ENCODE results near the gene MOB3B.

The MOB3B gene

DNA sequence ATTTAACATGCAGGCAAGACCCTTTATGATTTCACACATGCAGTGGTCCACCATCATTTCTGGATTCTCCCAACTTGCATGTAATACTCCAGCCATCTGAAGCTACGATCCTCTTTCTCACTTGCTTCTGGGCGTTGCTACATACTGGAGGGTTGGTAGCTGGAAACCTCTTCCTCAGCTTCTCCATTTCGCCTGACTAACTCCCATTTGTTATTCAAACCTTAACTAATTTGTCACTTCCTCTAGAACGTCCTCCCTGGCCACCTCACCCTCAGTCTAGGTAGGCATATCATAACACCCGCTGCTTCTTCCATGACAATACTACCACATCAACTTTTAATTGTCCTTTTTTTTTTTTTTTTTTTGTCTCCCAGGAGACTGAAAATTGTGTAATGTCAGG lies 160.0 kb downstream of the MOB3B start:
- ChIA-PET POLR2A (no interaction called here), CTCF (no interaction called here)
- Histone ChIP-seq H3K9me3 (ENCODE audit: control insufficient read depth, insufficient read depth, low read depth, low read length) (no peaks in the 10 kb centered on the region), H3K36me3 (ENCODE audit: control insufficient read depth in 2 of 2, insufficient read depth in 1 of 2, low read length in 2 of 2) (no peaks in the 10 kb centered on the region), H3K4me1 (ENCODE audit: control insufficient read depth, insufficient read depth, low read length) (peaks cover 29% of the 10 kb centered on the region), H3K27ac (ENCODE audit: extremely low read depth, low read depth, low read length) (no peak overlapping the region), H3K4me3 (ENCODE audit: low read depth, low read length) (no peak overlapping the region)
- TF ChIP-seq ZNF266 (tag by site-specific recombination; IDR thresholded peaks at IDR 0.05; ENCODE audit: low read depth) = no peak
- no peak for TF ChIP-seq ZNF701 (tag by site-specific recombination; IDR thresholded peaks at IDR 0.05)
- no peak for TF ChIP-seq HOXA7 (CRISPR knock-in tag; IDR thresholded peaks at IDR 0.05; ENCODE audit: borderline replicate concordance)
- no peak for TF ChIP-seq ZNF549 (tag by site-specific recombination; IDR thresholded peaks at IDR 0.05)
- TF ChIP-seq ZNF221 (tag by site-specific recombination; IDR thresholded peaks at IDR 0.05; ENCODE audit: borderline replicate concordance) = no peak
- TF ChIP-seq, protein P1, sequence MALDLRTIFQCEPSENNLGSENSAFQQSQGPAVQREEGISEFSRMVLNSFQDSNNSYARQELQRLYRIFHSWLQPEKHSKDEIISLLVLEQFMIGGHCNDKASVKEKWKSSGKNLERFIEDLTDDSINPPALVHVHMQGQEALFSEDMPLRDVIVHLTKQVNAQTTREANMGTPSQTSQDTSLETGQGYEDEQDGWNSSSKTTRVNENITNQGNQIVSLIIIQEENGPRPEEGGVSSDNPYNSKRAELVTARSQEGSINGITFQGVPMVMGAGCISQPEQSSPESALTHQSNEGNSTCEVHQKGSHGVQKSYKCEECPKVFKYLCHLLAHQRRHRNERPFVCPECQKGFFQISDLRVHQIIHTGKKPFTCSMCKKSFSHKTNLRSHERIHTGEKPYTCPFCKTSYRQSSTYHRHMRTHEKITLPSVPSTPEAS (tag by site-specific recombination; IDR thresholded peaks at IDR 0.05) = no peak
- TF ChIP-seq ZNF2 (tag by site-specific recombination; IDR thresholded peaks at IDR 0.05) = no peak
- no peak for TF ChIP-seq ZFHX2 (tag by site-specific recombination; conservative IDR thresholded peaks at IDR 0.05)
- no peak for TF ChIP-seq PRDM6 (tag by site-specific recombination; IDR thresholded peaks at IDR 0.05)
- TF ChIP-seq BCL11A (tag by site-specific recombination; IDR thresholded peaks at IDR 0.05; ENCODE audit: low read depth) = no peak
- TF ChIP-seq, protein P2, sequence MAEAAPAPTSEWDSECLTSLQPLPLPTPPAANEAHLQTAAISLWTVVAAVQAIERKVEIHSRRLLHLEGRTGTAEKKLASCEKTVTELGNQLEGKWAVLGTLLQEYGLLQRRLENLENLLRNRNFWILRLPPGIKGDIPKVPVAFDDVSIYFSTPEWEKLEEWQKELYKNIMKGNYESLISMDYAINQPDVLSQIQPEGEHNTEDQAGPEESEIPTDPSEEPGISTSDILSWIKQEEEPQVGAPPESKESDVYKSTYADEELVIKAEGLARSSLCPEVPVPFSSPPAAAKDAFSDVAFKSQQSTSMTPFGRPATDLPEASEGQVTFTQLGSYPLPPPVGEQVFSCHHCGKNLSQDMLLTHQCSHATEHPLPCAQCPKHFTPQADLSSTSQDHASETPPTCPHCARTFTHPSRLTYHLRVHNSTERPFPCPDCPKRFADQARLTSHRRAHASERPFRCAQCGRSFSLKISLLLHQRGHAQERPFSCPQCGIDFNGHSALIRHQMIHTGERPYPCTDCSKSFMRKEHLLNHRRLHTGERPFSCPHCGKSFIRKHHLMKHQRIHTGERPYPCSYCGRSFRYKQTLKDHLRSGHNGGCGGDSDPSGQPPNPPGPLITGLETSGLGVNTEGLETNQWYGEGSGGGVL (tag by site-specific recombination; IDR thresholded peaks at IDR 0.05) = no peak
- TF ChIP-seq, protein P3, sequence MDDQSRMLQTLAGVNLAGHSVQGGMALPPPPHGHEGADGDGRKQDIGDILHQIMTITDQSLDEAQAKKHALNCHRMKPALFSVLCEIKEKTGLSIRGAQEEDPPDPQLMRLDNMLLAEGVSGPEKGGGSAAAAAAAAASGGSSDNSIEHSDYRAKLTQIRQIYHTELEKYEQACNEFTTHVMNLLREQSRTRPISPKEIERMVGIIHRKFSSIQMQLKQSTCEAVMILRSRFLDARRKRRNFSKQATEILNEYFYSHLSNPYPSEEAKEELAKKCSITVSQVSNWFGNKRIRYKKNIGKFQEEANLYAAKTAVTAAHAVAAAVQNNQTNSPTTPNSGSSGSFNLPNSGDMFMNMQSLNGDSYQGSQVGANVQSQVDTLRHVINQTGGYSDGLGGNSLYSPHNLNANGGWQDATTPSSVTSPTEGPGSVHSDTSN (CRISPR knock-in tag; IDR thresholded peaks at IDR 0.05) = no peak
- no peak for TF ChIP-seq ZBTB10 (tag by site-specific recombination; IDR thresholded peaks at IDR 0.05)

- Histone ChIP-seq H3K9me3 (ENCODE audit: control insufficient read depth, insufficient read depth, low read depth, low read length) (no peaks in the 10 kb centered on the region), H3K4me1 (ENCODE audit: control insufficient read depth, insufficient read depth, low read length) (peaks cover 29% of the 10 kb centered on the region), H3K27ac (ENCODE audit: extremely low read depth, low read depth, low read length) (no peak overlapping the region), H3K4me3 (ENCODE audit: low read depth, low read length) (no peak overlapping the region), H3K36me3 (ENCODE audit: control insufficient read depth in 2 of 2, insufficient read depth in 1 of 2, low read length in 2 of 2) (no peaks in the 10 kb centered on the region)
- ChIA-PET CTCF (interaction anchor here (0.5 kb wide), 1 partner anchor 1503 kb away, joined by 3 read pairs; no protein-coding TSS in a partner anchor), POLR2A (no interaction called here)
- TF ChIP-seq, protein P4, sequence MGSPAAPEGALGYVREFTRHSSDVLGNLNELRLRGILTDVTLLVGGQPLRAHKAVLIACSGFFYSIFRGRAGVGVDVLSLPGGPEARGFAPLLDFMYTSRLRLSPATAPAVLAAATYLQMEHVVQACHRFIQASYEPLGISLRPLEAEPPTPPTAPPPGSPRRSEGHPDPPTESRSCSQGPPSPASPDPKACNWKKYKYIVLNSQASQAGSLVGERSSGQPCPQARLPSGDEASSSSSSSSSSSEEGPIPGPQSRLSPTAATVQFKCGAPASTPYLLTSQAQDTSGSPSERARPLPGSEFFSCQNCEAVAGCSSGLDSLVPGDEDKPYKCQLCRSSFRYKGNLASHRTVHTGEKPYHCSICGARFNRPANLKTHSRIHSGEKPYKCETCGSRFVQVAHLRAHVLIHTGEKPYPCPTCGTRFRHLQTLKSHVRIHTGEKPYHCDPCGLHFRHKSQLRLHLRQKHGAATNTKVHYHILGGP (tag by site-specific recombination; IDR thresholded peaks at IDR 0.05) = 0 out of 2 replicates have a peak, but pooled peaks have one; percentile 11
- no peak for TF ChIP-seq ZNF433 (tag by site-specific recombination; IDR thresholded peaks at IDR 0.05; ENCODE audit: low read depth)
- TF ChIP-seq, protein P5, sequence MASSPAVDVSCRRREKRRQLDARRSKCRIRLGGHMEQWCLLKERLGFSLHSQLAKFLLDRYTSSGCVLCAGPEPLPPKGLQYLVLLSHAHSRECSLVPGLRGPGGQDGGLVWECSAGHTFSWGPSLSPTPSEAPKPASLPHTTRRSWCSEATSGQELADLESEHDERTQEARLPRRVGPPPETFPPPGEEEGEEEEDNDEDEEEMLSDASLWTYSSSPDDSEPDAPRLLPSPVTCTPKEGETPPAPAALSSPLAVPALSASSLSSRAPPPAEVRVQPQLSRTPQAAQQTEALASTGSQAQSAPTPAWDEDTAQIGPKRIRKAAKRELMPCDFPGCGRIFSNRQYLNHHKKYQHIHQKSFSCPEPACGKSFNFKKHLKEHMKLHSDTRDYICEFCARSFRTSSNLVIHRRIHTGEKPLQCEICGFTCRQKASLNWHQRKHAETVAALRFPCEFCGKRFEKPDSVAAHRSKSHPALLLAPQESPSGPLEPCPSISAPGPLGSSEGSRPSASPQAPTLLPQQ (tag by site-specific recombination; IDR thresholded peaks at IDR 0.05) = 0 out of 2 replicates have a peak, but pooled peaks have one; percentile 23
- TF ChIP-seq, protein P6, sequence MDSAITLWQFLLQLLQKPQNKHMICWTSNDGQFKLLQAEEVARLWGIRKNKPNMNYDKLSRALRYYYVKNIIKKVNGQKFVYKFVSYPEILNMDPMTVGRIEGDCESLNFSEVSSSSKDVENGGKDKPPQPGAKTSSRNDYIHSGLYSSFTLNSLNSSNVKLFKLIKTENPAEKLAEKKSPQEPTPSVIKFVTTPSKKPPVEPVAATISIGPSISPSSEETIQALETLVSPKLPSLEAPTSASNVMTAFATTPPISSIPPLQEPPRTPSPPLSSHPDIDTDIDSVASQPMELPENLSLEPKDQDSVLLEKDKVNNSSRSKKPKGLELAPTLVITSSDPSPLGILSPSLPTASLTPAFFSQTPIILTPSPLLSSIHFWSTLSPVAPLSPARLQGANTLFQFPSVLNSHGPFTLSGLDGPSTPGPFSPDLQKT (IDR thresholded peaks at IDR 0.05; ENCODE audit: borderline replicate concordance, low read depth, low read length) = no peak
- no peak for TF ChIP-seq ZNF837 (tag by site-specific recombination; IDR thresholded peaks at IDR 0.05)
- no peak for TF ChIP-seq ZNF777 (tag by site-specific recombination; IDR thresholded peaks at IDR 0.05; ENCODE audit: borderline replicate concordance)
- TF ChIP-seq ZNF600 (tag by site-specific recombination; IDR thresholded peaks at IDR 0.05) = no peak
- TF ChIP-seq ZNF776 (tag by site-specific recombination; IDR thresholded peaks at IDR 0.05; ENCODE audit: borderline replicate concordance) = no peak
These were observed 161.2 kb downstream of the MOB3B start for GRCh38 chr9:27368316-27368985.

All from HEK293 (cell line).